H1 (cell line): ENCODE results near the gene ANKDD1A.

ENCODE experiments used
- BACH1 ChIP-seq: IDR thresholded peaks from 2 replicates; pipeline ENCODE4 v1.6.1; 2012; ENCODE audit warnings: low read length, improper control_type of control experiment
- BRCA1 ChIP-seq: IDR thresholded peaks from 2 replicates; pipeline ENCODE4 v1.6.1; 2012; ENCODE audit warnings: low read depth, low read length, improper control_type of control experiment
- CHD2 ChIP-seq: IDR thresholded peaks from 2 replicates; pipeline ENCODE4 v1.6.1; 2012; ENCODE audit warnings: low read length, improper control_type of control experiment
- EP300 ChIP-seq, 2 experiments: IDR thresholded peaks; 1 replicate in 1 of 2; 2 replicates in 1 of 2; pipeline ENCODE4 v1.6.1; 2011 to 2012; ENCODE audit warnings: low read depth in 2 of 2, low read length in 2 of 2, mild to moderate bottlenecking in 2 of 2, borderline replicate concordance in 1 of 2, inconsistent platforms in 1 of 2, moderate library complexity in 1 of 2
- EZH2 ChIP-seq: fragments of 200-600 bp; sonication (generic); IDR thresholded peaks from 2 replicates; pipeline ENCODE4 v1.7.1; 2012; ENCODE audit warnings: low read depth, mild to moderate bottlenecking, moderate library complexity, low read length, inconsistent platforms; ENCODE audit not compliant: severe bottlenecking
- GABPA ChIP-seq: IDR thresholded peaks from 2 replicates; pipeline ENCODE4 v1.6.1; 2011; ENCODE audit warnings: mild to moderate bottlenecking, low read length, moderate library complexity, borderline replicate concordance; ENCODE audit not compliant: insufficient read depth
- GTF2F1 ChIP-seq: IDR thresholded peaks from 2 replicates; pipeline ENCODE4 v1.6.1; 2012; ENCODE audit warnings: low read depth, low read length, improper control_type of control experiment, borderline replicate concordance
- HDAC6 ChIP-seq: IDR thresholded peaks from one replicate; pipeline ENCODE4 v1.7.1; 2012; ENCODE audit warnings: low read depth, mild to moderate bottlenecking, inconsistent platforms, low read length, moderate library complexity
- POLR2A ChIP-seq, 2 experiments: IDR thresholded peaks; 1 replicate in 1 of 2; 2 replicates in 1 of 2; pipeline ENCODE4 v1.6.1; 2011; ENCODE audit warnings: low read depth in 2 of 2, low read length in 2 of 2, mild to moderate bottlenecking in 2 of 2; ENCODE audit errors: control extremely low read depth in 1 of 2
- POLR2AphosphoS5 ChIP-seq: IDR thresholded peaks from 2 replicates; pipeline ENCODE4 v1.6.1; 2011; ENCODE audit warnings: low read depth, low read length
- SRF ChIP-seq: IDR thresholded peaks from 2 replicates; pipeline ENCODE4 v1.6.1; 2011; ENCODE audit warnings: mild to moderate bottlenecking, low read depth, low read length, moderate library complexity
- SUZ12 ChIP-seq: fragments of 200-600 bp; sonication (generic); IDR thresholded peaks from 2 replicates; pipeline ENCODE4 v1.6.1; 2012; ENCODE audit warnings: mild to moderate bottlenecking, inconsistent platforms, low read length, moderate library complexity, mixed read lengths
- TEAD4 ChIP-seq: IDR thresholded peaks from 2 replicates; pipeline ENCODE4 v1.6.1; 2012; ENCODE audit warnings: low read depth, low read length, inconsistent platforms, mixed read lengths
- TF ChIP-seq, protein P1 (sequence below), 3 experiments: IDR thresholded peaks; 1 replicate in 2 of 3; 2 replicates in 1 of 3; pipeline versions ENCODE4 v1.5.1 to v1.6.1; 2011; ENCODE audit warnings: low read length in 3 of 3, mild to moderate bottlenecking in 3 of 3, inconsistent platforms in 2 of 3, low read depth in 1 of 3, moderate library complexity in 1 of 3; ENCODE audit not compliant: insufficient read depth in 1 of 3; ENCODE audit errors: control extremely low read depth in 1 of 3

DNA sequence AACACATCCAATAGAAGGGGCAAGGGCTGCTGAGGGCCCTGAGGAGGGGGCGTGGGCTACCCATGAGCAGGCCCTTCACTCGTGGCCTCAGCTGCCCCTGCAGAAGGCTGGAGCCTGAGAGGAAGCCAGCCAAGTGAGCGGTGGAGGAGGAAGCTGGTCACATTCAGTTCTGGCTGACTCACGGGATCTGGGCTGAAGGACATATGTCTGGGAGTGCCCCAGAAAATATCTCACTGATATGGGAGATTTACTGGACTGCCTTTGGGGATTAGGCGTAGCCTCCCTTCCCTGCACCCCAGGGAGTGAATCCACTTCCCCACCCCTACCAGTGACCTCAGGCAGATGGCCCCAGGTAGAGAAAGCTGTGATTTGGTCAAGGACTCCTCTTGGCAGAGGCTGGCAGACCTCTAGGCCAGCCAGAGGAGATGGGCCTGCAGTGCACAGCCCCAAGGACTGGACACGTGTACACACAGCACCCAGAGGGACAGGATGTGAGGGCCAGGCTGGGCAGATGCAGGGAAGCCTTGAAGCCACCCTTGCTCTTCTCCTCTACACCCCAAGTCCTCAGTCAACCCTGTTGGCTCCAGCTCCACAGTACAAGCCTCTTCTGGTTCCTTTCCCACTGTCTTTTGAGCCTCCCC lies 14.2 kb upstream of the ANKDD1A start:
- TF ChIP-seq, protein P1, sequence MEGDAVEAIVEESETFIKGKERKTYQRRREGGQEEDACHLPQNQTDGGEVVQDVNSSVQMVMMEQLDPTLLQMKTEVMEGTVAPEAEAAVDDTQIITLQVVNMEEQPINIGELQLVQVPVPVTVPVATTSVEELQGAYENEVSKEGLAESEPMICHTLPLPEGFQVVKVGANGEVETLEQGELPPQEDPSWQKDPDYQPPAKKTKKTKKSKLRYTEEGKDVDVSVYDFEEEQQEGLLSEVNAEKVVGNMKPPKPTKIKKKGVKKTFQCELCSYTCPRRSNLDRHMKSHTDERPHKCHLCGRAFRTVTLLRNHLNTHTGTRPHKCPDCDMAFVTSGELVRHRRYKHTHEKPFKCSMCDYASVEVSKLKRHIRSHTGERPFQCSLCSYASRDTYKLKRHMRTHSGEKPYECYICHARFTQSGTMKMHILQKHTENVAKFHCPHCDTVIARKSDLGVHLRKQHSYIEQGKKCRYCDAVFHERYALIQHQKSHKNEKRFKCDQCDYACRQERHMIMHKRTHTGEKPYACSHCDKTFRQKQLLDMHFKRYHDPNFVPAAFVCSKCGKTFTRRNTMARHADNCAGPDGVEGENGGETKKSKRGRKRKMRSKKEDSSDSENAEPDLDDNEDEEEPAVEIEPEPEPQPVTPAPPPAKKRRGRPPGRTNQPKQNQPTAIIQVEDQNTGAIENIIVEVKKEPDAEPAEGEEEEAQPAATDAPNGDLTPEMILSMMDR (IDR thresholded peaks at IDR 0.05; ENCODE audit: control extremely low read depth in 1 of 3, insufficient read depth in 1 of 3, low read depth in 1 of 3, low read length in 3 of 3), result no peak
- TF ChIP-seq EZH2 (no peak), CHD2 (no peak), POLR2A (IDR thresholded peaks at IDR 0.05; ENCODE audit: control extremely low read depth in 1 of 2, low read depth in 2 of 2, low read length in 2 of 2) (no peak), BACH1 (no peak), GTF2F1 (no peak), TEAD4 (no peak), SUZ12 (no peak), HDAC6 (no peak), GABPA (no peak), BRCA1 (no peak), SRF (no peak), POLR2AphosphoS5 (no peak), EP300 (IDR thresholded peaks at IDR 0.05; ENCODE audit: borderline replicate concordance in 1 of 2, low read depth in 2 of 2, low read length in 2 of 2) (no peak)
